ENCODE results near the gene SPATA25. TPM values are rescaled to one million over a fixed set of nuclear protein-coding genes. Genes with fewer than 3 reads are reported as not detected.
A peak's percentile ranks its signal among the peaks of the same experiment; 100 is the strongest.
"Not testable (repeated sequence)": the region's sequence is repeated elsewhere in the genome, so short reads cannot be mapped to it uniquely, and the experiment has no call there.

Gene SPATA25
- total RNA-seq, 2 experiments from 2014 or later = 0.49 to 1.3 TPM

GRCh38 chr20:45934046-45934585 is 46.7 kb upstream of the SPATA25 start:
- Histone ChIP-seq H3K27me3 (ENCODE audit: control insufficient read depth in 1 of 2, insufficient read depth in 2 of 2, low read length in 2 of 2) (no peaks in the 10 kb centered on the region), H3K27ac (ENCODE audit: low read depth in 1 of 2, low read length in 2 of 2) (peak overlapping the region; percentile 96 to 99), H3K4me1 (ENCODE audit: insufficient read depth, low read length) (peaks cover 40% of the 10 kb centered on the region), H3K36me3 (ENCODE audit: insufficient read depth, low read length) (peaks cover 23% of the 10 kb centered on the region), H3K9me3 (ENCODE audit: control insufficient read depth in 1 of 2, insufficient read depth in 1 of 2, low read length in 2 of 2) (no peaks in the 10 kb centered on the region), H3K4me3 (ENCODE audit: low read length) (peak overlapping the region; percentile 100)
- no peaks in the 10 kb centered on the region for H3K9me3 Mint-ChIP-seq
- peaks cover 34% of the 10 kb centered on the region for H3K4me1 Mint-ChIP-seq (ENCODE audit: low read depth)
- ChIA-PET CTCF (interaction anchor here (0.6 to 2.3 kb wide), 8 partner anchors 16 to 59 kb away, joined by 3 to 20 read pairs (median 5); partner anchors contain the start of genes CTSA and ZNF335), POLR2A (interaction anchor here (0.8 to 6.8 kb wide), 29 partner anchors 8 to 1049 kb away, joined by 3 to 195 read pairs (median 10); partner anchors contain the start of genes ACOT8, CTSA, DNTTIP1 and ELMO2)
- no peak for TF ChIP-seq CTCF (IDR thresholded peaks at IDR 0.05)
- H3K4me3 Mint-ChIP-seq = peak overlapping the region; percentile 98
- peaks cover 41% of the 10 kb centered on the region for H3K36me3 Mint-ChIP-seq (ENCODE audit: low read depth)
- DNase-seq (no peak), ATAC-seq (ENCODE audit: poor library complexity) (peak; percentile 0)
- intact Hi-C loops (cut with DNase I, micrococcal nuclease) = loop anchor here (1.0 to 5.0 kb wide), 8 partner anchors 38 to 428 kb away; partner anchors contain the start of genes CTSA (in 2 of the 2), NEURL2 (in 2 of the 2), ACOT8 (in 1 of the 2) and NCOA5 (in 1 of the 2)
- H3K27me3 Mint-ChIP-seq = no peaks in the 10 kb centered on the region
- H3K27ac Mint-ChIP-seq = peak overlapping the region; percentile 97

GRCh38 chr20:45933266-45934045 is 46.0 kb upstream of the SPATA25 start:
- Histone ChIP-seq H3K9me3 (ENCODE audit: control insufficient read depth in 1 of 2, insufficient read depth in 1 of 2, low read length in 2 of 2) (no peaks in the 10 kb centered on the region), H3K27ac (ENCODE audit: low read depth in 1 of 2, low read length in 2 of 2) (peak overlapping the region; percentile 96 to 99), H3K4me1 (ENCODE audit: insufficient read depth, low read length) (peaks cover 36% of the 10 kb centered on the region), H3K4me3 (ENCODE audit: low read length) (peak overlapping the region; percentile 100), H3K36me3 (ENCODE audit: insufficient read depth, low read length) (peaks cover 17% of the 10 kb centered on the region), H3K27me3 (ENCODE audit: control insufficient read depth in 1 of 2, insufficient read depth in 2 of 2, low read length in 2 of 2) (no peaks in the 10 kb centered on the region)
- Mint-ChIP-seq H3K27ac (peak overlapping the region; percentile 97), H3K36me3 (ENCODE audit: low read depth) (peaks cover 34% of the 10 kb centered on the region), H3K4me3 (peak overlapping the region; percentile 98), H3K9me3 (no peaks in the 10 kb centered on the region), H3K4me1 (ENCODE audit: low read depth) (peaks cover 33% of the 10 kb centered on the region), H3K27me3 (no peaks in the 10 kb centered on the region)
- DNase-seq (peak; percentile 22 to 80 (median 51)), ATAC-seq (ENCODE audit: poor library complexity) (peak; percentile 8)
- intact Hi-C loops (cut with DNase I, micrococcal nuclease) = loop anchor here (1.0 to 5.0 kb wide), 9 partner anchors 23 to 429 kb away; partner anchors contain the start of genes CTSA (in 2 of the 2), NEURL2 (in 2 of the 2), ACOT8 (in 1 of the 2) and NCOA5 (in 1 of the 2)
- CTCF ChIA-PET = interaction anchor here (0.6 to 2.2 kb wide), 7 partner anchors 15 to 58 kb away, joined by 3 to 20 read pairs (median 4); partner anchors contain the start of genes CTSA and ZNF335
- TF ChIP-seq CTCF (IDR thresholded peaks at IDR 0.05) = peak; percentile 39
- POLR2A ChIA-PET = interaction anchor here (1.1 to 6.8 kb wide), 21 partner anchors 9 to 570 kb away, joined by 3 to 195 read pairs (median 10); partner anchors contain the start of genes ACOT8, CTSA, DNTTIP1 and ELMO2

DNA sequence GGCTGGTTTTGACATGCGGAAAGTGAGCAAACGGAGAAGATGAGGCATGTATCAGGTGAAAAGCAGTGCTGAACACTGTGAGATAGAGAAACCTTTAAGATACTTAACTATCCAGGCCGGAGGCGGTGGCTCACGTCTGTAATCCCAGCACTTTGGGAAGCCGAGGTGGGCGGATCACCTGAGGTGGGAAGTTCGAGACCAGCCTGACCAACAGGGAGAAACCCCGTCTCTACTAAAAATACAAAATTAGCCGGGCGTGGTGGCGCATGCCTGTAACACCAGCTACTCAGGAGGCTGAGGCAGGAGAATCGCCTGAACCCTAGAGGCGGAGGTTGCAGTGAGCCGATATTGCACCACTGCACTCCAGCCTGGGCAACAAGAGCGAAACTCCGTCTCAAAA is 44.3 kb upstream of the SPATA25 start:
- Mint-ChIP-seq H3K4me1 (ENCODE audit: low read depth) (peaks cover 18% of the 10 kb centered on the region), H3K36me3 (ENCODE audit: low read depth) (peaks cover 21% of the 10 kb centered on the region)
- H3K9me3 ChIP-seq (ENCODE audit: control insufficient read depth in 1 of 2, insufficient read depth in 1 of 2, low read length in 2 of 2); H3K36me3 ChIP-seq (ENCODE audit: insufficient read depth, low read length); H3K27ac Mint-ChIP-seq; H3K27me3 Mint-ChIP-seq; POLR2A ChIA-PET; CTCF ChIA-PET; H3K27ac ChIP-seq (ENCODE audit: low read depth in 1 of 2, low read length in 2 of 2); DNase-seq; H3K4me3 Mint-ChIP-seq; H3K27me3 ChIP-seq (ENCODE audit: control insufficient read depth in 1 of 2, insufficient read depth in 2 of 2, low read length in 2 of 2); H3K9me3 Mint-ChIP-seq; H3K4me3 ChIP-seq (ENCODE audit: low read length); ATAC-seq (ENCODE audit: poor library complexity): not testable (repeated sequence)
- H3K4me1 ChIP-seq (ENCODE audit: insufficient read depth, low read length) = peaks cover 26% of the 10 kb centered on the region
- intact Hi-C loops (cut with DNase I, micrococcal nuclease) = loop anchor here in 1 of 2 experiments (2.0 to 5.0 kb wide), 3 partner anchors 21 to 431 kb away; no protein-coding TSS in a partner anchor
